ENCODE measurements around the gene STX1A. TPM values are rescaled to one million over a fixed set of nuclear protein-coding genes. Genes with fewer than 3 reads are reported as not detected.
"Not testable (repeated sequence)": the region's sequence is repeated elsewhere in the genome, so short reads cannot be mapped to it uniquely, and the experiment has no call there.

STX1A gene
- total RNA-seq, 1 donor, result 27.9 TPM

GRCh38 chr7:73718438-73718881, 1.0 kb downstream of the STX1A start:
- no peak for TF ChIP-seq CTCF (IDR thresholded peaks at IDR 0.05; ENCODE audit: insufficient read depth, low read length)
- no peak for DNase-seq (ENCODE audit: low read depth)

GRCh38 chr7:73717991-73718405, 1.5 kb downstream of the STX1A start:
- TF ChIP-seq CTCF (IDR thresholded peaks at IDR 0.05; ENCODE audit: insufficient read depth, low read length), result no peak
- peak overlapping the region; percentile 80 for H3K4me3 ChIP-seq (ENCODE audit: low read depth, low read length)
- DNase-seq (ENCODE audit: low read depth), result peak; percentile 67

More at GRCh38 chr7:73718438-73718881, 1.0 kb downstream of the STX1A start:
- peak overlapping the region; percentile 80 for H3K4me3 ChIP-seq (ENCODE audit: low read depth, low read length)

GRCh38 chr7:73717025-73717807, 2.3 kb downstream of the STX1A start:
- H3K4me3 ChIP-seq (ENCODE audit: low read depth, low read length), result peak overlapping the region; percentile 80
- no peak for TF ChIP-seq CTCF (IDR thresholded peaks at IDR 0.05; ENCODE audit: insufficient read depth, low read length)
- DNase-seq (ENCODE audit: low read depth), result peak; percentile 84

GRCh38 chr7:73716318-73716890, 3.1 kb downstream of the STX1A start:
- H3K4me3 ChIP-seq (ENCODE audit: low read depth, low read length), result peak overlapping the region; percentile 35
- no peak for DNase-seq (ENCODE audit: low read depth)
- TF ChIP-seq CTCF (IDR thresholded peaks at IDR 0.05; ENCODE audit: insufficient read depth, low read length), result no peak

- peak; percentile 94 for DNase-seq (ENCODE audit: low read depth)
- TF ChIP-seq CTCF (IDR thresholded peaks at IDR 0.05; ENCODE audit: insufficient read depth, low read length), result no peak
- H3K4me3 ChIP-seq (ENCODE audit: low read depth, low read length), result peak overlapping the region; percentile 6
These were observed 3.7 kb downstream of the STX1A start for GRCh38 chr7:73715648-73716317.

GRCh38 chr7:73713319-73713718, 6.2 kb downstream of the STX1A start:
- not testable (repeated sequence) for DNase-seq (ENCODE audit: low read depth)

GRCh38 chr7:73712773-73713172, 6.7 kb downstream of the STX1A start:
- no peak overlapping the region for H3K4me3 ChIP-seq (ENCODE audit: low read depth, low read length)
- TF ChIP-seq CTCF (IDR thresholded peaks at IDR 0.05; ENCODE audit: insufficient read depth, low read length), result no peak
- DNase-seq (ENCODE audit: low read depth), result no peak

More at GRCh38 chr7:73713319-73713718, 6.2 kb downstream of the STX1A start:
- not testable (repeated sequence) for H3K4me3 ChIP-seq (ENCODE audit: low read depth, low read length)

Measured in fibroblast of the aortic adventitia (primary cell).